ENCODE results near the gene VAV1.
A peak's percentile ranks its signal among the peaks of the same experiment; 100 is the strongest.
"Not testable (repeated sequence)": the region's sequence is repeated elsewhere in the genome, so short reads cannot be mapped to it uniquely, and the experiment has no call there.

Gene VAV1

DNA sequence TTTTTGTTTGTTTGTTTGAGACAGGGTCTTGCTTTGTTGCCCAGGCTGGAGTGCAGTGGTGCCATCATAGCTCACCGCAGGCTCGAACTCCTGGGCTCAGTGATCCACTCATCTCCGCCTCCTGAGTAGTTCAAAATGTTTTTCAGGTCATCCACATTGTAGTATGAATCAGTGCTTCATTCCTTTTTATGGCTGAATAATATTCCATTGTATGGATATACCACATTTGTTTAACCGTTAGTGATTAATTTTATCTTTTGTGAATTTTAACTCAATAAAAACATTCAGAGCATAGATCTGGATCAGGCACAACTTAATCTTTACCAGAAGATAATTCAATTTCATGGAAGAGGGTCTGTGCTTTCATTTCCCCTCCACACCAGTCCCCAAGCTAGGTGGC is 47.7 kb downstream of the VAV1 start:
- CTCF ChIA-PET = no interaction called here

GRCh38 chr19:6821639-6822310 is 49.3 kb downstream of the VAV1 start:
- no peaks in the 10 kb centered on the region for H3K27me3 Mint-ChIP-seq
- H3K4me1 Mint-ChIP-seq = peaks cover 7% of the 10 kb centered on the region
- peaks cover 14% of the 10 kb centered on the region for H3K9me3 Mint-ChIP-seq
- no peak for DNase-seq
- CTCF ChIA-PET = no interaction called here
- no peak overlapping the region for H3K27ac Mint-ChIP-seq
- no peak overlapping the region for H3K4me3 Mint-ChIP-seq
- peaks cover 63% of the 10 kb centered on the region for H3K36me3 Mint-ChIP-seq

More for the DNA sequence above, 47.7 kb downstream of the VAV1 start:
- H3K9me3 Mint-ChIP-seq = peaks cover 14% of the 10 kb centered on the region
- no peak for DNase-seq
- no peaks in the 10 kb centered on the region for H3K27me3 Mint-ChIP-seq
- peaks cover 66% of the 10 kb centered on the region for H3K36me3 Mint-ChIP-seq
- no peak overlapping the region for H3K4me3 Mint-ChIP-seq
- H3K4me1 Mint-ChIP-seq = peaks cover 15% of the 10 kb centered on the region
- H3K27ac Mint-ChIP-seq = no peak overlapping the region

DNA sequence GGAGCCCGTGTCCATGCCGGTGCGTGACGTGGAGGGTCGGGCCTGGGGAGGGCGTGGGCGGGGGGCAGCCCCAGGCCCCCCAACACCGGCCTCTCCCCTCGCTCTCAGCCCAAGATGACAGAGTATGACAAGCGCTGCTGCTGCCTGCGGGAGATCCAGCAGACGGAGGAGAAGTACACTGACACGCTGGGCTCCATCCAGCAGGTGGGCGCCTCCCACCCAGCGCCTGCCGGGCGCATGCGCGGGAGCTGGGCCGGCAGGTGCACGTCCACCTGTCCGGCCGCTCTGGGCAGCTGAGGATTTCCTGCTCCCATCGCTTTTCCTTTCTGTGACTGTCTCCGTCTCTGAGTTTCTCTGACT is 49.8 kb downstream of the VAV1 start:
- H3K36me3 Mint-ChIP-seq = peaks cover 65% of the 10 kb centered on the region
- DNase-seq = no peak
- CTCF ChIA-PET = no interaction called here

GRCh38 chr19:6825076-6825774 is 52.7 kb downstream of the VAV1 start:
- Mint-ChIP-seq H3K27ac (no peak overlapping the region), H3K9me3 (peaks cover under 1% of the 10 kb centered on the region), H3K36me3 (peaks cover 67% of the 10 kb centered on the region), H3K4me3 (no peak overlapping the region), H3K27me3 (no peaks in the 10 kb centered on the region), H3K4me1 (peaks cover 5% of the 10 kb centered on the region)
- DNase-seq = no peak
- CTCF ChIA-PET = no interaction called here

More for the DNA sequence above, 49.8 kb downstream of the VAV1 start:
- Mint-ChIP-seq H3K9me3 (peaks cover 14% of the 10 kb centered on the region), H3K4me1 (peaks cover 5% of the 10 kb centered on the region), H3K4me3 (no peak overlapping the region), H3K27me3 (no peaks in the 10 kb centered on the region), H3K27ac (no peak overlapping the region)

DNA sequence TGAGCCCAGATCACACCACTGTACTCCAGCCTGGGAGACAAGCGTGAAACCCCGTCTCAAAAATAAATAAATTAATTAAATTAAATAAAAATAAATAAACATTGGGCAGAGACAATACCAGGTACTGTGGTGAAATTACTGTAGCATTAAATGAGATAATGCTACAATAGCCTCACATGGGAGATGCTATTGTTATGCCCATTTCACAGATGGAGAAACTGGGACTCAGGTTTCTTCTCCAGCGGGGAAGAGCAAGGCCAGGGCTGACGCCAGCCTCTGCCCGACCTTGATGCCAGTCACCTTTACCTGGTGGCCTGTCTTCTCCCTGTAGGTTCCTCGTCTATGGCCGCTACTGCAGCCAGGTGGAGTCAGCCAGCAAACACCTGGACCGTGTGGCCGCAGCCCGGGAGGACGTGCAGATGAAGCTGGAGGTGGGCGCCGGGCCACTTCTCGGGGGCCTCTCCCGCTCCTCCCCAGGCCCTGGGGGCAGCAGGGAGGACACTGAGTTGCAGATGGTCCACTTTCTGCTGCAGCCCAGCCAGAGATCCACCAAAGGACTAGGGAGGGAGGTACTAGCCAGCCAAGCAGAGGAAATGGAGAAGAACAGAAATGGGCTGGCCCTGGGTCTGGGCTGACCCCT is 53.9 kb downstream of the VAV1 start:
- Mint-ChIP-seq H3K9me3 (no peaks in the 10 kb centered on the region), H3K27ac (no peak overlapping the region), H3K36me3 (peaks cover 60% of the 10 kb centered on the region), H3K4me1 (peaks cover 5% of the 10 kb centered on the region), H3K27me3 (no peaks in the 10 kb centered on the region), H3K4me3 (no peak overlapping the region)
- no peak for DNase-seq
- CTCF ChIA-PET = no interaction called here

GRCh38 chr19:6828306-6828697 is 55.8 kb downstream of the VAV1 start:
- no peak for DNase-seq
- CTCF ChIA-PET = interaction anchor here (1.3 kb wide), 1 partner anchor 12 kb away, joined by 3 read pairs; no protein-coding TSS in a partner anchor
- Mint-ChIP-seq H3K9me3 (no peaks in the 10 kb centered on the region), H3K4me3 (no peak overlapping the region), H3K27me3 (no peaks in the 10 kb centered on the region), H3K4me1 (peaks cover 5% of the 10 kb centered on the region), H3K27ac (no peak overlapping the region), H3K36me3 (peaks cover 70% of the 10 kb centered on the region)

DNA sequence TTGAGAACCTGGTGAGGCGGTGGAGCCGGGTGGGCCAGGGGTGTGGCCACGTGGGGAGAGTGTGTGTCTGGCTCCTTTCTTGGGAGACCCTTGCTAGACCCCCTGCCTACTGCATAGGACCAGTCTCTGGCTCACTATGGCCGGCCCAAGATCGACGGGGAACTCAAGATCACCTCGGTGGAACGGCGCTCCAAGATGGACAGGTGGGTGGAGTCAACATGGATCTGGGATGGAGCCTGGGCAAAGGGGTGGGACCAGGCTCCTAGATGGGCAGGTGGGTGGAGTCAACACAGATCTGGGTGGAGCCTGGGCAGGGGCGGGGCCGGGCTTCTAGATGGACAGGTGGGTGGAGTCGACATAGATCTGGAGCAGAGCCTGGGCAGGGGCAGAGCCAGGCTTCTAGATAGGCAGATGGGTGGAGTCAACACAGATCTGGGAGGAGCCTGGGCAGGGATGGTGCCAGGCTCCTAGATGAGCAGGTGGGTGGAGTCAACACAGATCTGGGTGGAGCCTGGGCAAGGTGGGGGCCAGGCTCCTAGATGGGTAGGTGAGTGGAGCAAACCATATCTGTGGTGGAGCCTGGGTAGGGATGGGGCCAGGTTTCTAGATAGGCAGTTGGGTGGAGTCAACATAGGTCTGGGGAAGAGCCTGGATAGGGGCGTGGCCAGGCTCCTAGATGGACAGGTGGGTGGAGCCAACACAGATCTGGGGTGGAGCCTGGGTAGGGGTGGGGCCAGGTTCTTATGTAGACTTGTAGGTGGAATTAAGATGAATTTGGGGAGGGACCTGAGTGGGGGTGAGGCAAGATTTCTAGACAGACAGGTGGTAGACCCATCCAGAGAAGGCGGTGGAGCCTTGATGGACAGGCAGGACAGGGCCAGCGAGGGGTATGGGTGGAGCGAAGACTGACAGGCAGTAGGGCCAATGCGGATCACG is 56.5 kb downstream of the VAV1 start:
- CTCF ChIA-PET = interaction anchor here (1.3 kb wide), 1 partner anchor 13 kb away, joined by 3 read pairs; no protein-coding TSS in a partner anchor
- no peaks in the 10 kb centered on the region for H3K9me3 Mint-ChIP-seq

GRCh38 chr19:6829829-6830228 is 57.3 kb downstream of the VAV1 start:
- H3K27ac Mint-ChIP-seq = peak overlapping the region; percentile 60
- H3K27me3 Mint-ChIP-seq, H3K4me3 Mint-ChIP-seq, H3K4me1 Mint-ChIP-seq, DNase-seq, CTCF ChIA-PET, H3K9me3 Mint-ChIP-seq: not testable (repeated sequence)
- peaks cover 63% of the 10 kb centered on the region for H3K36me3 Mint-ChIP-seq

More for the DNA sequence above, 56.5 kb downstream of the VAV1 start:
- no peak overlapping the region for H3K4me3 Mint-ChIP-seq
- peak; percentile 66 for DNase-seq
- no peaks in the 10 kb centered on the region for H3K27me3 Mint-ChIP-seq
- peaks cover 71% of the 10 kb centered on the region for H3K36me3 Mint-ChIP-seq
- peak overlapping the region; percentile 6 for H3K27ac Mint-ChIP-seq
- H3K4me1 Mint-ChIP-seq = peaks cover 5% of the 10 kb centered on the region

- H3K4me3 Mint-ChIP-seq, DNase-seq, CTCF ChIA-PET, H3K27me3 Mint-ChIP-seq, H3K9me3 Mint-ChIP-seq, H3K4me1 Mint-ChIP-seq: not testable (repeated sequence)
- peak overlapping the region; percentile 55 for H3K27ac Mint-ChIP-seq
- peaks cover 63% of the 10 kb centered on the region for H3K36me3 Mint-ChIP-seq
These were observed 58.6 kb downstream of the VAV1 start for GRCh38 chr19:6831084-6831483.

DNA sequence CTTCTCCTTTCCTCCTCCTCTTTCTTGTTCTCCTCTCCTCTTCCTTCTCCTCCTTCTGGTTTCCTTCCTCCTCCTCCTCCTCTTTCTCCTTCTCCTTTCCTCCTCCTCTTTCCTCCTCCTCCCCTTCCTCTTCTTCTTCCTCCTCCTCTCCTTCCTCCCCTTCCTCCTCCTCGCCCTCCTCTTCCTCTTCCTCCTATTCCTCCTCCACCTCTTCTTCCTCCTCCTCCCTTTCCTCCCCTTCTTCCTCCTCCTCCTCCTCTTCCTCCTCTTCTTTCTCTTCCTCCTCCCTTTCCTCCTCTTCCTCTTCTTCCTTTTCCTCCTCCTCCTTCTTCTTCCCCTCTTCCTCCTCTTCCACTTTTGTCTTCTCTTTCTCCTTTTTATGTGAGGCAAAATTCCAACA is 59.9 kb downstream of the VAV1 start:
- Mint-ChIP-seq H3K9me3 (no peaks in the 10 kb centered on the region), H3K27ac (no peak overlapping the region), H3K36me3 (peaks cover 69% of the 10 kb centered on the region), H3K4me3 (no peak overlapping the region), H3K4me1 (peaks cover 19% of the 10 kb centered on the region), H3K27me3 (no peaks in the 10 kb centered on the region)
- no peak for DNase-seq
- CTCF ChIA-PET = no interaction called here

- DNase-seq = no peak
- Mint-ChIP-seq H3K36me3 (peaks cover 69% of the 10 kb centered on the region), H3K9me3 (no peaks in the 10 kb centered on the region), H3K27me3 (no peaks in the 10 kb centered on the region), H3K27ac (no peak overlapping the region), H3K4me3 (no peak overlapping the region), H3K4me1 (peaks cover 27% of the 10 kb centered on the region)
- CTCF ChIA-PET = no interaction called here
These were observed 60.8 kb downstream of the VAV1 start for GRCh38 chr19:6833166-6833790.

DNA sequence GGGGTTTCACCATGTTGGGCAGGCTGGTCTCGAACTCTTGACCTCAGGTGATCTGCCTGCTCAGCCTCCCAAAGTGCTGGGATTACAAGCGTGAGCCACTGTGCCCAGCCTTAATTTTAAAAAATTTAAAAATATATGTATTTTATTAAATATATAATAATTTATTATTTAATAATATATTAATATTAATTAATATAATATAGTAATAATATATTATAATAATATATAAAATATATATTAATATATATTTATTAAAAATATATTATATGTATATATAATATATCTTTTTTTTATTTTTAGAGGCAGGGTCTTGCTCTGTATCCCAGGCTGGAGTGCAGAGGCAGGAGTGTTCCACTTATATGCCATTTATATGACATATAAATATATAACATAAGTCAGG is 61.9 kb downstream of the VAV1 start:
- Mint-ChIP-seq H3K36me3 (peaks cover 61% of the 10 kb centered on the region), H3K9me3 (no peaks in the 10 kb centered on the region), H3K27me3 (no peaks in the 10 kb centered on the region), H3K4me1 (peaks cover 24% of the 10 kb centered on the region), H3K4me3 (no peak overlapping the region), H3K27ac (no peak overlapping the region)
- DNase-seq = no peak
- CTCF ChIA-PET = no interaction called here

DNA sequence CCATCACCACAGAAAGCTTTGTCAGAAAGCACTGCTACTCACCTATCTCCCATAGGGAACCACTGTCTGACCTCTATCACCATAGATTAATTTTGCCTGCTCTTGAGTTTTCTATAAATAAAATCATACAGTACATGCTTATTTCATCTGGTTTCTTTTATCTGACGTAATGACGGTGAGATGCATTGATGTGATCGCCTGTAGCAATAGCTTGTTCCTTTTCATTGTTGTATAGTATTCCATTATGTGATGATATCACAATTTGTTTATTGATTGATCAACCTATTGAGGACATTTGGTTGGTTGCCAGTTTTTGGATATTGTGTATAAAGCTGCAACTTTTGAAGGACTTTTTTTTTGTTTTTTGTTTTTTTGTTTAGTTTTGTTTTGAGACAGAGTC is 63.0 kb downstream of the VAV1 start:
- CTCF ChIA-PET = no interaction called here
- no peaks in the 10 kb centered on the region for H3K9me3 Mint-ChIP-seq
- H3K4me3 Mint-ChIP-seq = no peak overlapping the region
- no peaks in the 10 kb centered on the region for H3K27me3 Mint-ChIP-seq
- peaks cover 24% of the 10 kb centered on the region for H3K4me1 Mint-ChIP-seq
- no peak overlapping the region for H3K27ac Mint-ChIP-seq
- H3K36me3 Mint-ChIP-seq = peaks cover 60% of the 10 kb centered on the region
- no peak for DNase-seq

DNA sequence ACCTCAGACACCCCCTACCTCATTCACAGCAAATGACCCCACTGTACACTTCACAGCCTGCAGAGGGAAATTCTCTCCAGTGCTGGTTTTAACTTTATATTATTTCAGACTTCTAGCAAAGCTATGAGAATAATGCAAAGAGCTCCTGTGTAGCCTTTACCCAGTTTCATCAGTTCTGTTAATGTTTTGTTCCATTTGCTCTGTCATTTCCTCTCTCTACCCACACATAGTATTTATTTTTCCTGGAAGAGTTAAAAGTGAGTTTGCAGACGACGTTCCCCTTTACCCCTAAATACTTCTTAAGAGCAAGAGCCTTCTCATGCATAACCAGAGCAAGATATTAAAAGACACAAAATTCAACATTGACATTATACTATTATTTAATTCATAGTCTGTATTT is 65.0 kb downstream of the VAV1 start:
- DNase-seq = no peak
- peaks cover 54% of the 10 kb centered on the region for H3K36me3 Mint-ChIP-seq
- no peaks in the 10 kb centered on the region for H3K9me3 Mint-ChIP-seq
- H3K27me3 Mint-ChIP-seq = no peaks in the 10 kb centered on the region
- CTCF ChIA-PET = interaction anchor here (0.6 kb wide), 1 partner anchor 26 kb away, joined by 4 read pairs; no protein-coding TSS in a partner anchor
- peak overlapping the region; percentile 38 for H3K27ac Mint-ChIP-seq
- no peak overlapping the region for H3K4me3 Mint-ChIP-seq
- H3K4me1 Mint-ChIP-seq = peaks cover 24% of the 10 kb centered on the region
